Measurements from ENCODE around the gene TRIM7. TPM values are rescaled to one million over a fixed set of nuclear protein-coding genes. Genes with fewer than 3 reads are reported as not detected.

TRIM7 gene
- total and polyA plus RNA-seq, 2 of the 4 experiments (the other 2 are of a cell fraction) = 0.54 to 1.0 TPM

DNA sequence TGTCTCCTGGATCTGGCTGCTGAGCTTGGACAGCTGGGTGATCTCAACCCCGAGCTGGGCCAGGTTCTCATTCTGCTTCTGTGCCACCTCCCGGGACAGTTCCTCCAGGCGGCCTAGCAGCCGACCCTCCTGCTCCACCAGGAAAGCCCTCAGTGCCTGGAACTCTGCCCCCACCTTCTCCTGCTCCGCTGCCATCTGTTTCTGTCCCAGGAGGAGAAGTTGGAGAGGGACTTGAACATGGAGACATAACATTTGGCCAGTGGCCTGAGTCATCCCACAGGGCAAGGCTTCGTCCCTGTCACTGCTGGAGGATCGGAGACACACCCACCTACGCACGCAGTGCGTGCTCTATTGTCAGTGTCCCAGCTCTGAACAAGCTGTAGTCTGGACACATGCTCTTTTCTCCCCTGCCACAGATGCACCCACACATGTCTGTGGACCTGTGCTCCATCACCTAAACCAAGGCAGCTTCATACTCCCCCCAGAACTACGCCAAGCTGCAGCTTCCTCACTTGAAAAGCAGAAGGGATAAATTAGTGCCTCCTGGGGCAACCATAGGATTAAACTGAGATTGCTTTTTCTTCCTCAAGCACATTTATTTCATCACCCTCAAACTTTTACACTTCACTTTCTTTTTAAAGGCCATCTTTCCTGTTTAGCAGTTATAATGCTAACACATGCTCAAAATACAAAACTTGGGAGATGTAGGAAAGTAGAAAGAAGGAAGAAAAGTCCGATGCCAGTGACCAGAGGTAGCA is 4.9 kb downstream of the TRIM7 start:
- H3K14ac ChIP-seq (replicated peaks; ENCODE audit: low read depth, low read length) = no peak overlapping the region
- no peak overlapping the region for H4K8ac ChIP-seq (ENCODE audit: low read depth in 2 of 2, low read length in 2 of 2)
- no peak overlapping the region for H3K18ac ChIP-seq (ENCODE audit: low read depth, low read length)
- H2AK5ac ChIP-seq (ENCODE audit: low read depth, low read length) = no peak overlapping the region
- no peak overlapping the region for H3K4me2 ChIP-seq (ENCODE audit: low read depth, low read length)
- H3K4me3 ChIP-seq (ENCODE audit: insufficient read depth, low read depth, low read length) = no peak overlapping the region
- H3K9ac ChIP-seq (ENCODE audit: low read depth, low read length) = no peak overlapping the region
- no peaks in the 10 kb centered on the region for H3K4me1 ChIP-seq (ENCODE audit: control insufficient read depth, insufficient read depth, low read length)
- H3K36me3 ChIP-seq (ENCODE audit: control insufficient read depth, insufficient read depth, low read length) = no peaks in the 10 kb centered on the region
- POLR2A ChIA-PET (ENCODE audit: unreplicated experiment) = no interaction called here
- H2BK120ac ChIP-seq (ENCODE audit: low read depth, low read length) = no peak overlapping the region
- no peak overlapping the region for H3K23ac ChIP-seq (ENCODE audit: low read depth, low read length)
- H2BK15ac ChIP-seq (ENCODE audit: low read depth, low read length) = no peak overlapping the region
- no peak for TF ChIP-seq RAD21 (IDR thresholded peaks at IDR 0.05; ENCODE audit: low read length)
- TF ChIP-seq CEBPB (IDR thresholded peaks at IDR 0.05; ENCODE audit: low read depth, low read length) = no peak
- no peak for TF ChIP-seq POLR2A (IDR thresholded peaks at IDR 0.05; ENCODE audit: low read depth, low read length)
- TF ChIP-seq, protein P1, sequence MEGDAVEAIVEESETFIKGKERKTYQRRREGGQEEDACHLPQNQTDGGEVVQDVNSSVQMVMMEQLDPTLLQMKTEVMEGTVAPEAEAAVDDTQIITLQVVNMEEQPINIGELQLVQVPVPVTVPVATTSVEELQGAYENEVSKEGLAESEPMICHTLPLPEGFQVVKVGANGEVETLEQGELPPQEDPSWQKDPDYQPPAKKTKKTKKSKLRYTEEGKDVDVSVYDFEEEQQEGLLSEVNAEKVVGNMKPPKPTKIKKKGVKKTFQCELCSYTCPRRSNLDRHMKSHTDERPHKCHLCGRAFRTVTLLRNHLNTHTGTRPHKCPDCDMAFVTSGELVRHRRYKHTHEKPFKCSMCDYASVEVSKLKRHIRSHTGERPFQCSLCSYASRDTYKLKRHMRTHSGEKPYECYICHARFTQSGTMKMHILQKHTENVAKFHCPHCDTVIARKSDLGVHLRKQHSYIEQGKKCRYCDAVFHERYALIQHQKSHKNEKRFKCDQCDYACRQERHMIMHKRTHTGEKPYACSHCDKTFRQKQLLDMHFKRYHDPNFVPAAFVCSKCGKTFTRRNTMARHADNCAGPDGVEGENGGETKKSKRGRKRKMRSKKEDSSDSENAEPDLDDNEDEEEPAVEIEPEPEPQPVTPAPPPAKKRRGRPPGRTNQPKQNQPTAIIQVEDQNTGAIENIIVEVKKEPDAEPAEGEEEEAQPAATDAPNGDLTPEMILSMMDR (conservative IDR thresholded peaks at IDR 0.05; ENCODE audit: low read depth, low read length) = no peak
- TF ChIP-seq MAZ (IDR thresholded peaks at IDR 0.05; ENCODE audit: borderline replicate concordance, low read depth, low read length) = no peak
- no peak for TF ChIP-seq MXI1 (IDR thresholded peaks at IDR 0.05; ENCODE audit: borderline replicate concordance, low read depth, low read length)
- no peak for TF ChIP-seq SMC3 (IDR thresholded peaks at IDR 0.05; ENCODE audit: low read depth, low read length)
- TF ChIP-seq CHD1 (IDR thresholded peaks at IDR 0.05; ENCODE audit: low read depth, low read length) = no peak
- no peak for TF ChIP-seq NFE2L2 (IDR thresholded peaks at IDR 0.05; ENCODE audit: low read depth, low read length)
- TF ChIP-seq RCOR1 (IDR thresholded peaks at IDR 0.05; ENCODE audit: insufficient replicate concordance, low read length) = no peak
- TF ChIP-seq, protein P2, sequence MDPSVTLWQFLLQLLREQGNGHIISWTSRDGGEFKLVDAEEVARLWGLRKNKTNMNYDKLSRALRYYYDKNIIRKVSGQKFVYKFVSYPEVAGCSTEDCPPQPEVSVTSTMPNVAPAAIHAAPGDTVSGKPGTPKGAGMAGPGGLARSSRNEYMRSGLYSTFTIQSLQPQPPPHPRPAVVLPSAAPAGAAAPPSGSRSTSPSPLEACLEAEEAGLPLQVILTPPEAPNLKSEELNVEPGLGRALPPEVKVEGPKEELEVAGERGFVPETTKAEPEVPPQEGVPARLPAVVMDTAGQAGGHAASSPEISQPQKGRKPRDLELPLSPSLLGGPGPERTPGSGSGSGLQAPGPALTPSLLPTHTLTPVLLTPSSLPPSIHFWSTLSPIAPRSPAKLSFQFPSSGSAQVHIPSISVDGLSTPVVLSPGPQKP (IDR thresholded peaks at IDR 0.05; ENCODE audit: borderline replicate concordance, low read depth, low read length) = no peak
- no peak for TF ChIP-seq BHLHE40 (IDR thresholded peaks at IDR 0.05; ENCODE audit: low read depth, low read length)
- no peak for TF ChIP-seq MAFK (IDR thresholded peaks at IDR 0.05; ENCODE audit: low read depth, low read length)
- no peak overlapping the region for H2AFZ ChIP-seq (replicated peaks; ENCODE audit: low read length, poor library complexity)
- H2BK20ac ChIP-seq (ENCODE audit: low read depth, low read length) = no peak overlapping the region
- 66% methylated on average over 5 of the region's 12 CpGs; no CpG with 5 or more reads in 1 of the 2 experiments for WGBS, 2 experiments (ENCODE audit: extremely low coverage in 2 of 2, insufficient read length in 1 of 2)
- H4K91ac ChIP-seq (ENCODE audit: insufficient read depth, low read depth, low read length) = no peak overlapping the region
- dilution Hi-C loops (cut with HindIII; ENCODE audit: low sequenced_read_pairs, unreplicated experiment) = no loop called here
- intact Hi-C loops (cut with micrococcal nuclease) = no loop called here
- no peak overlapping the region for H2AK9ac ChIP-seq (replicated peaks; ENCODE audit: low read depth, low read length, poor library complexity)
- no peak overlapping the region for H4K5ac ChIP-seq (ENCODE audit: low read depth, low read length)
- CTCF ChIA-PET = no interaction called here
- no peaks in the 10 kb centered on the region; the same call in 1 of the 2 replicates for H3K27me3 ChIP-seq (ENCODE audit: control insufficient read depth, insufficient read depth, low read length)
- H3K4ac ChIP-seq (ENCODE audit: low read depth, low read length) = no peak overlapping the region
- H3K56ac ChIP-seq (ENCODE audit: extremely low read depth, insufficient read depth, low read length) = no peak overlapping the region
- no TSS peak for BruUV-seq (replicated peaks)
- no peaks in the 10 kb centered on the region for H3K79me1 ChIP-seq (ENCODE audit: low read depth in 1 of 2, low read length in 2 of 2)
- H3K9me3 ChIP-seq (ENCODE audit: control insufficient read depth, insufficient read depth, low read length) = no peaks in the 10 kb centered on the region
- H3K27ac ChIP-seq (ENCODE audit: insufficient read depth, low read length) = no peak overlapping the region
- no peak for DNase-seq
- no peak for ATAC-seq (ENCODE audit: low read depth)
- no peak overlapping the region for H2BK5ac ChIP-seq (ENCODE audit: low read depth, low read length, poor library complexity, severe bottlenecking)
- in situ Hi-C loops (cut with MboI; ENCODE audit: low sequenced_read_pairs) = no loop called here
- no peaks in the 10 kb centered on the region for H3K9me1 ChIP-seq (ENCODE audit: insufficient read depth, low read length)
- H4K20me1 ChIP-seq (ENCODE audit: insufficient read depth, low read length) = no peaks in the 10 kb centered on the region

Measured in IMR-90 (cell line).